GM23338 (cell line): ENCODE results near the gene ARPC2. TPM values are rescaled to one million over a fixed set of nuclear protein-coding genes. Genes with fewer than 3 reads are reported as not detected.
A peak's percentile ranks its signal among the peaks of the same experiment; 100 is the strongest.

Experiments
- ATAC-seq: fragments of 200-7000 bp; cut with Tn5 transposase; 3 replicates; pipeline ENCODE4 v1.9.1; 2020
- DNase-seq: peaks from one replicate; pipeline ENCODE4 v3.0.0-alpha.2; 2015; ENCODE audit warnings: low spot score
- H2AFZ ChIP-seq: fragments of 200-600 bp; sonication (generic); 2 replicates; pipeline ENCODE4 v1.8.0; 2016; ENCODE audit warnings: antibody characterized with exemption, mild to moderate bottlenecking, moderate library complexity
- H3F3A ChIP-seq: fragments of 200-600 bp; sonication (generic); replicated peaks from 2 replicates; pipeline ENCODE4 v1.8.0; 2017; ENCODE audit warnings: antibody characterized with exemption, mixed run types, low read depth
- H3K27ac ChIP-seq: fragments of 200-600 bp; sonication (generic); 2 replicates; pipeline ENCODE4 v1.6.1; 2016; ENCODE audit warnings: low read depth
- H3K27me3 ChIP-seq: fragments of 200-600 bp; sonication (generic); 2 replicates; pipeline ENCODE4 v1.8.0; 2016; ENCODE audit warnings: mild to moderate bottlenecking, mixed run types, moderate library complexity; ENCODE audit not compliant: insufficient read depth
- H3K36me3 ChIP-seq: fragments of 200-600 bp; sonication (generic); 2 replicates; pipeline ENCODE4 v1.8.0; 2016; ENCODE audit warnings: mild to moderate bottlenecking; ENCODE audit not compliant: insufficient read depth
- H3K4me1 ChIP-seq: fragments of 200-600 bp; sonication (generic); 2 replicates; pipeline ENCODE4 v1.8.0; 2016; ENCODE audit warnings: mild to moderate bottlenecking, moderate library complexity; ENCODE audit not compliant: insufficient read depth
- H3K4me2 ChIP-seq: fragments of 200-600 bp; sonication (generic); 2 replicates; pipeline ENCODE4 v1.7.1; 2017; ENCODE audit warnings: mixed run types
- H3K4me3 ChIP-seq: fragments of 200-600 bp; sonication (generic); 2 replicates; pipeline ENCODE4 v1.6.1; 2016; ENCODE audit warnings: mixed run types
- H3K79me2 ChIP-seq: fragments of 200-600 bp; sonication (generic); replicated peaks from 2 replicates; pipeline ENCODE4 v1.8.0; 2017; ENCODE audit warnings: mild to moderate bottlenecking; ENCODE audit not compliant: insufficient read depth
- H3K9me2 ChIP-seq: fragments of 200-600 bp; sonication (generic); 2 replicates; pipeline ENCODE4 v1.8.0; 2017; ENCODE audit not compliant: insufficient read depth
- H4K20me1 ChIP-seq: fragments of 200-600 bp; sonication (generic); replicated peaks from 2 replicates; pipeline ENCODE4 v1.8.0; 2017; ENCODE audit warnings: mild to moderate bottlenecking; ENCODE audit not compliant: insufficient read depth
- H3K27ac Mint-ChIP-seq: 2 replicates; pipeline ENCODE4 v1.8.0; 2020; ENCODE audit warnings: inconsistent platforms, mild to moderate bottlenecking, moderate library complexity, mixed read lengths
- H3K27me3 Mint-ChIP-seq: 3 replicates; pipeline ENCODE4 v1.8.0; 2022; ENCODE audit warnings: low read depth, mild to moderate bottlenecking, moderate library complexity, mixed read lengths, inconsistent platforms; ENCODE audit not compliant: insufficient read depth, poor library complexity
- H3K36me3 Mint-ChIP-seq: 3 replicates; pipeline ENCODE4 v1.8.0; 2021; ENCODE audit warnings: low read depth, mild to moderate bottlenecking, inconsistent platforms, moderate library complexity, mixed read lengths
- H3K4me1 Mint-ChIP-seq: 3 replicates; pipeline ENCODE4 v1.8.0; 2020; ENCODE audit warnings: mild to moderate bottlenecking, inconsistent platforms, mixed read lengths
- H3K4me3 Mint-ChIP-seq: 3 replicates; pipeline ENCODE4 v1.8.0; 2021; ENCODE audit warnings: moderate library complexity, mild to moderate bottlenecking, inconsistent platforms, mixed read lengths
- H3K9me3 Mint-ChIP-seq: 3 replicates; pipeline ENCODE4 v1.8.0; 2020; ENCODE audit warnings: moderate library complexity, mild to moderate bottlenecking, inconsistent platforms, mixed read lengths
- CREB1 ChIP-seq: fragments of 250-450 bp; sonication (Bioruptor Pico); IDR thresholded peaks from 2 replicates; pipeline ENCODE4 v1.5.0; 2020; ENCODE audit warnings: low read depth, mild to moderate bottlenecking, moderate library complexity
- CTCF ChIP-seq, 2 experiments: fragments of 200-600 bp in 1 of 2; sonication (generic) in 1 of 2; conservative IDR thresholded peaks; 2 replicates each; pipeline versions ENCODE4 v1.5.1 to v1.6.1; 2016 to 2017; ENCODE audit warnings: antibody characterized with exemption in 2 of 2, low read depth in 2 of 2, mild to moderate bottlenecking in 2 of 2, moderate library complexity in 1 of 2
- EZH2 ChIP-seq: fragments of 200-600 bp; sonication (generic); IDR thresholded peaks from one replicate; pipeline ENCODE4 v1.8.0; 2017; ENCODE audit warnings: antibody characterized with exemption, mild to moderate bottlenecking, low read depth; ENCODE audit not compliant: unreplicated experiment
- EZH2phosphoT487 ChIP-seq: fragments of 200-600 bp; sonication (generic); IDR thresholded peaks from one replicate; pipeline ENCODE4 v1.8.1; 2018; ENCODE audit warnings: antibody characterized with exemption; ENCODE audit not compliant: unreplicated experiment
- JUNB ChIP-seq: IDR thresholded peaks from one replicate; pipeline ENCODE4 v1.6.1; 2016; ENCODE audit warnings: antibody characterized with exemption; ENCODE audit not compliant: unreplicated experiment
- POLR2AphosphoS5 ChIP-seq: IDR thresholded peaks from 2 replicates; pipeline ENCODE4 v1.6.1; 2016; ENCODE audit warnings: antibody characterized with exemption, low read depth
- ZNF114 ChIP-seq: fragments of 250-450 bp; sonication (Bioruptor Pico); IDR thresholded peaks from 2 replicates; pipeline ENCODE4 v1.5.0; 2020; ENCODE audit warnings: mild to moderate bottlenecking, moderate library complexity
- polyA plus RNA-seq: library from polyadenylated mRNA; unstranded; fragments of >200 nt; fragmentation: Nextera tagmentation; extraction: Ambion mirVana; gene quantifications from 2 replicates; pipeline ENCODE4 v1.2.1, GENCODE V29; 2016
- total RNA-seq: library from RNA; depleted of rRNA; stranded (reverse); fragments of >200 nt; shearing (Covaris generic); gene quantifications from 2 replicates; pipeline ENCODE4 v1.2.3, GENCODE V29; 2014
- TF ChIP-seq, protein P1 (sequence below): fragments of 250-450 bp; sonication (Bioruptor Pico); IDR thresholded peaks from 2 replicates; pipeline ENCODE4 v1.5.0; 2020; ENCODE audit warnings: mild to moderate bottlenecking, moderate library complexity

ARPC2 gene
- total and polyA plus RNA-seq, 2 experiments from 2014 or later, result 217 to 271 TPM

GRCh38 chr2:218186355-218186766 is 30.6 kb upstream of the ARPC2 start (continued):
- TF ChIP-seq, protein P1, sequence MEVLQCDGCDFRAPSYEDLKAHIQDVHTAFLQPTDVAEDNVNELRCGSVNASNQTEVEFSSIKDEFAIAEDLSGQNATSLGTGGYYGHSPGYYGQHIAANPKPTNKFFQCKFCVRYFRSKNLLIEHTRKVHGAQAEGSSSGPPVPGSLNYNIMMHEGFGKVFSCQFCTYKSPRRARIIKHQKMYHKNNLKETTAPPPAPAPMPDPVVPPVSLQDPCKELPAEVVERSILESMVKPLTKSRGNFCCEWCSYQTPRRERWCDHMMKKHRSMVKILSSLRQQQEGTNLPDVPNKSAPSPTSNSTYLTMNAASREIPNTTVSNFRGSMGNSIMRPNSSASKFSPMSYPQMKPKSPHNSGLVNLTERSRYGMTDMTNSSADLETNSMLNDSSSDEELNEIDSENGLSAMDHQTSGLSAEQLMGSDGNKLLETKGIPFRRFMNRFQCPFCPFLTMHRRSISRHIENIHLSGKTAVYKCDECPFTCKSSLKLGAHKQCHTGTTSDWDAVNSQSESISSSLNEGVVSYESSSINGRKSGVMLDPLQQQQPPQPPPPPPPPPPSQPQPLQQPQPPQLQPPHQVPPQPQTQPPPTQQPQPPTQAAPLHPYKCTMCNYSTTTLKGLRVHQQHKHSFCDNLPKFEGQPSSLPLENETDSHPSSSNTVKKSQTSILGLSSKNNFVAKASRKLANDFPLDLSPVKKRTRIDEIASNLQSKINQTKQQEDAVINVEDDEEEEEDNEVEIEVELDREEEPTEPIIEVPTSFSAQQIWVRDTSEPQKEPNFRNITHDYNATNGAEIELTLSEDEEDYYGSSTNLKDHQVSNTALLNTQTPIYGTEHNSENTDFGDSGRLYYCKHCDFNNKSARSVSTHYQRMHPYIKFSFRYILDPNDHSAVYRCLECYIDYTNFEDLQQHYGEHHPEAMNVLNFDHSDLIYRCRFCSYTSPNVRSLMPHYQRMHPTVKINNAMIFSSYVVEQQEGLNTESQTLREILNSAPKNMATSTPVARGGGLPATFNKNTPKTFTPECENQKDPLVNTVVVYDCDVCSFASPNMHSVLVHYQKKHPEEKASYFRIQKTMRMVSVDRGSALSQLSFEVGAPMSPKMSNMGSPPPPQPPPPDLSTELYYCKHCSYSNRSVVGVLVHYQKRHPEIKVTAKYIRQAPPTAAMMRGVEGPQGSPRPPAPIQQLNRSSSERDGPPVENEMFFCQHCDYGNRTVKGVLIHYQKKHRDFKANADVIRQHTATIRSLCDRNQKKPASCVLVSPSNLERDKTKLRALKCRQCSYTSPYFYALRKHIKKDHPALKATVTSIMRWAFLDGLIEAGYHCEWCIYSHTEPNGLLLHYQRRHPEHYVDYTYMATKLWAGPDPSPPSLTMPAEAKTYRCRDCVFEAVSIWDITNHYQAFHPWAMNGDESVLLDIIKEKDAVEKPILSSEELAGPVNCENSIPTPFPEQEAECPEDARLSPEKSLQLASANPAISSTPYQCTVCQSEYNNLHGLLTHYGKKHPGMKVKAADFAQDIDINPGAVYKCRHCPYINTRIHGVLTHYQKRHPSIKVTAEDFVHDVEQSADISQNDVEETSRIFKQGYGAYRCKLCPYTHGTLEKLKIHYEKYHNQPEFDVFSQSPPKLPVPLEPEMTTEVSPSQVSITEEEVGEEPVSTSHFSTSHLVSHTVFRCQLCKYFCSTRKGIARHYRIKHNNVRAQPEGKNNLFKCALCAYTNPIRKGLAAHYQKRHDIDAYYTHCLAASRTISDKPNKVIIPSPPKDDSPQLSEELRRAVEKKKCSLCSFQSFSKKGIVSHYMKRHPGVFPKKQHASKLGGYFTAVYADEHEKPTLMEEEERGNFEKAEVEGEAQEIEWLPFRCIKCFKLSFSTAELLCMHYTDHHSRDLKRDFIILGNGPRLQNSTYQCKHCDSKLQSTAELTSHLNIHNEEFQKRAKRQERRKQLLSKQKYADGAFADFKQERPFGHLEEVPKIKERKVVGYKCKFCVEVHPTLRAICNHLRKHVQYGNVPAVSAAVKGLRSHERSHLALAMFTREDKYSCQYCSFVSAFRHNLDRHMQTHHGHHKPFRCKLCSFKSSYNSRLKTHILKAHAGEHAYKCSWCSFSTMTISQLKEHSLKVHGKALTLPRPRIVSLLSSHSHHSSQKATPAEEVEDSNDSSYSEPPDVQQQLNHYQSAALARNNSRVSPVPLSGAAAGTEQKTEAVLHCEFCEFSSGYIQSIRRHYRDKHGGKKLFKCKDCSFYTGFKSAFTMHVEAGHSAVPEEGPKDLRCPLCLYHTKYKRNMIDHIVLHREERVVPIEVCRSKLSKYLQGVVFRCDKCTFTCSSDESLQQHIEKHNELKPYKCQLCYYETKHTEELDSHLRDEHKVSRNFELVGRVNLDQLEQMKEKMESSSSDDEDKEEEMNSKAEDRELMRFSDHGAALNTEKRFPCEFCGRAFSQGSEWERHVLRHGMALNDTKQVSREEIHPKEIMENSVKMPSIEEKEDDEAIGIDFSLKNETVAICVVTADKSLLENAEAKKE (CRISPR knock-in tag), result no peak
- TF ChIP-seq EZH2 (no peak), ZNF114 (CRISPR knock-in tag) (no peak), POLR2AphosphoS5 (no peak)

DNA sequence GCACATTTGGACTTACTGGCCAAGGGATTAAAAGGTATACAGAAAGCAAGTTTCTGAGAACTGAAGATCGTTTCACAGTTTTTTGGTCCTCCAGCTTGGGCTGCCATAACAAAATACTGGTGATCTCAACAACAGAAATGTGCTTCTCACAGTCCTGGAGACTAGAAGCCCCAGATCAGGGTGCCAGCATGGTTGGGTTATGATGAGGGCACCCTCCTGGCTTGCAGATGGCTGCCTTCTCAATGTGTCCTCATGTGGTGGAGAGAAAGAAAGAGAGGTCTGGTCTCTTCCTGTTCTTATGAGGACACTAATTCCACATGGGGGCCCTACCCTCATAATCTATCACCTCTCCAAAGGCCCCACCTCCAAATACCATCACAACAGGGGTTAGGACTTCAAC is 30.1 kb upstream of the ARPC2 start:
- H4K20me1 ChIP-seq, result no peaks in the 10 kb centered on the region
- H3K27me3 Mint-ChIP-seq, result peaks cover 5% of the 10 kb centered on the region
- H3K4me1 Mint-ChIP-seq, result peaks cover 2% of the 10 kb centered on the region
- no peak overlapping the region for H3K4me3 ChIP-seq
- H3K36me3 ChIP-seq, result no peaks in the 10 kb centered on the region
- no peak overlapping the region for H3K27ac ChIP-seq
- H2AFZ ChIP-seq, result peak overlapping the region; percentile 98
- ATAC-seq (no peak), DNase-seq (no peak)
- H3K27ac Mint-ChIP-seq, result no peak overlapping the region
- H3K79me2 ChIP-seq, result no peaks in the 10 kb centered on the region
- H3K27me3 ChIP-seq, result no peaks in the 10 kb centered on the region
- no peaks in the 10 kb centered on the region for H3K9me2 ChIP-seq
- no peaks in the 10 kb centered on the region for H3K9me3 Mint-ChIP-seq
- no peak overlapping the region for H3K4me3 Mint-ChIP-seq
- no peaks in the 10 kb centered on the region for H3F3A ChIP-seq
- H3K4me2 ChIP-seq, result no peak overlapping the region
- H3K36me3 Mint-ChIP-seq, result no peaks in the 10 kb centered on the region
- H3K4me1 ChIP-seq, result no peaks in the 10 kb centered on the region
- no peak for TF ChIP-seq JUNB
- TF ChIP-seq, protein P1 (CRISPR knock-in tag), result no peak
- no peak for TF ChIP-seq CTCF (conservative IDR thresholded peaks at IDR 0.05; ENCODE audit: low read depth in 2 of 2)
- no peak for TF ChIP-seq POLR2AphosphoS5
- no peak for TF ChIP-seq EZH2phosphoT487
- no peak for TF ChIP-seq ZNF114 (CRISPR knock-in tag)
- TF ChIP-seq CREB1 (CRISPR knock-in tag), result no peak
- no peak for TF ChIP-seq EZH2
